HCT116 (cell line): ENCODE measurements around the gene PRKAR1A. TPM values are rescaled to one million over a fixed set of nuclear protein-coding genes. Genes with fewer than 3 reads are reported as not detected.

Source experiments
- ATAC-seq: fragments of 200-7000 bp; cut with Tn5 transposase; 2 replicates; pipeline ENCODE4 v1.9.1; 2020; ENCODE audit warnings: mild to moderate bottlenecking, moderate library complexity
- BruUV-seq: library from RNA; stranded (reverse); fragments of 400-500 nt; replicated peaks from 2 replicates; lab custom pipeline; 2021; lab: Mats Ljungman, UMichigan
- CTCF ChIA-PET: fragments of 300-600 bp; sonication (Branson Sonifier 250); formaldehyde crosslinking; loops from one replicate; lab custom pipeline; 2021; ENCODE audit warnings: antibody characterized with exemption; lab: Charles Lee
- POLR2A ChIA-PET: fragments of 300-600, 350-600 bp; sonication (Branson Sonifier 250); formaldehyde crosslinking; loops from one replicate; lab custom pipeline; 2021; ENCODE audit warnings: antibody characterized with exemption; lab: Charles Lee
- RAD21 ChIA-PET, 2 experiments: fragments of 300-600 bp; sonication (Branson Sonifier 250); formaldehyde crosslinking; loops; one replicate each; lab custom pipeline; 2023; ENCODE audit warnings: low total read pairs in 2 of 2; ENCODE audit not compliant: uncharacterized antibody in 2 of 2, unreplicated experiment in 2 of 2, low non-redundant PET in 1 of 2; lab: Charles Lee
- DNase-seq: peaks from one replicate; pipeline ENCODE4 v3.0.0-alpha.2; 2010; ENCODE audit warnings: low read depth, low spot score
- H2AFZ ChIP-seq: fragments of 200-600 bp; shearing (Covaris generic), sonication (generic); 2 replicates; pipeline ENCODE4 v1.6.1; 2017; ENCODE audit warnings: low read depth, mixed run types, mixed read lengths, antibody characterized with exemption, low read length; ENCODE audit not compliant: poor library complexity, severe bottlenecking
- H3K27ac ChIP-seq: 2 replicates; pipeline ENCODE4 v1.5.1; 2012; ENCODE audit warnings: low read depth, low read length
- H3K27me3 ChIP-seq: fragments of 200-600 bp; sonication (generic); 2 replicates; pipeline ENCODE4 v1.6.1; 2016; ENCODE audit warnings: mixed run types, low read length, mixed read lengths; ENCODE audit not compliant: insufficient read depth
- H3K36me3 ChIP-seq, 2 experiments: fragments of 200-500 bp in 1 of 2; fragments of 200-600 bp in 1 of 2; sonication (Bioruptor generic) in 1 of 2; sonication (generic) in 1 of 2; 2 replicates each; pipeline versions ENCODE4 v1.5.1 to v1.6.1; 2014 to 2016; ENCODE audit warnings: low read length in 2 of 2, inconsistent platforms in 1 of 2, mixed read lengths in 1 of 2, mixed run types in 1 of 2; ENCODE audit not compliant: insufficient read depth in 2 of 2, control insufficient read depth in 1 of 2
- H3K4me1 ChIP-seq, 2 experiments: fragments of 200-600 bp in 1 of 2; sonication (generic) in 1 of 2; 2 replicates each; pipeline versions ENCODE4 v1.5.1 to v1.6.1; 2012 to 2017; ENCODE audit warnings: low read length in 2 of 2, inconsistent platforms in 1 of 2, mild to moderate bottlenecking in 1 of 2, mixed read lengths in 1 of 2, mixed run types in 1 of 2, moderate library complexity in 1 of 2; ENCODE audit not compliant: insufficient read depth in 2 of 2, control insufficient read depth in 1 of 2
- H3K4me2 ChIP-seq: fragments of 200-600 bp; sonication (generic); 2 replicates; pipeline ENCODE4 v1.6.1; 2017; ENCODE audit warnings: mixed run types, low read length, mixed read lengths
- H3K4me3 ChIP-seq, 2 experiments: fragments of 200-600 bp in 1 of 2; sonication (generic) in 1 of 2; replicated peaks in 1 of 2; 2 replicates each; pipeline ENCODE4 v1.5.1; 2011 to 2016; ENCODE audit warnings: low read length in 2 of 2, control low read depth in 1 of 2, low read depth in 1 of 2, mild to moderate bottlenecking in 1 of 2, mixed read lengths in 1 of 2, mixed run types in 1 of 2
- H3K79me2 ChIP-seq: fragments of 200-600 bp; sonication (generic); 2 replicates; pipeline ENCODE4 v1.6.1; 2017; ENCODE audit warnings: mild to moderate bottlenecking, mixed run types, low read length, moderate library complexity, mixed read lengths; ENCODE audit not compliant: insufficient read depth
- H3K9ac ChIP-seq: fragments of 200-600 bp; sonication (generic); 2 replicates; pipeline ENCODE4 v1.6.1; 2016; ENCODE audit warnings: low read length, mixed read lengths
- H3K9me2 ChIP-seq: fragments of 200-600 bp; sonication (generic), shearing (Covaris generic); 2 replicates; pipeline ENCODE4 v1.6.1; 2017; ENCODE audit warnings: mixed run types, mild to moderate bottlenecking, moderate library complexity; ENCODE audit not compliant: insufficient read depth
- H3K9me3 ChIP-seq, 2 experiments: fragments of 200-500 bp in 1 of 2; fragments of 200-600 bp in 1 of 2; sonication (Bioruptor generic) in 1 of 2; sonication (generic) in 1 of 2; 2 replicates each; pipeline ENCODE4 v1.6.1; 2014 to 2017; ENCODE audit warnings: low read length in 2 of 2, mixed read lengths in 2 of 2, inconsistent platforms in 1 of 2, low read depth in 1 of 2, mild to moderate bottlenecking in 1 of 2, mixed run types in 1 of 2, moderate library complexity in 1 of 2; ENCODE audit not compliant: control insufficient read depth in 1 of 2, insufficient read depth in 1 of 2
- H4K20me1 ChIP-seq: fragments of 200-600 bp; sonication (generic), shearing (Covaris generic); 2 replicates; pipeline ENCODE4 v1.6.1; 2017; ENCODE audit warnings: mixed run types, mild to moderate bottlenecking, moderate library complexity; ENCODE audit not compliant: insufficient read depth
- CBX3 ChIP-seq: IDR thresholded peaks from 2 replicates; pipeline ENCODE4 v1.6.1; 2012; ENCODE audit warnings: low read depth
- CEBPB ChIP-seq: IDR thresholded peaks from 2 replicates; pipeline ENCODE4 v1.6.1; 2012; ENCODE audit warnings: low read depth
- EZH2phosphoT487 ChIP-seq: fragments of 200-600 bp; IDR thresholded peaks from 2 replicates; pipeline ENCODE4 v1.6.1; 2018; ENCODE audit warnings: antibody characterized with exemption, borderline replicate concordance
- FOSL1 ChIP-seq: IDR thresholded peaks from 2 replicates; pipeline ENCODE4 v1.6.1; 2012; ENCODE audit warnings: low read depth
- JUND ChIP-seq: IDR thresholded peaks from 2 replicates; pipeline ENCODE4 v1.6.1; 2012
- POLR2A ChIP-seq: IDR thresholded peaks from 2 replicates; pipeline ENCODE4 v1.7.0; 2011; ENCODE audit warnings: borderline replicate concordance; ENCODE audit not compliant: insufficient read depth, insufficient read length; ENCODE audit errors: extremely low read depth
- POLR2AphosphoS5 ChIP-seq: IDR thresholded peaks from 2 replicates; pipeline ENCODE4 v1.6.1; 2011; ENCODE audit warnings: mild to moderate bottlenecking, low read depth, low read length, moderate library complexity
- RAD21 ChIP-seq: IDR thresholded peaks from 2 replicates; pipeline ENCODE4 v1.6.1; 2012; ENCODE audit warnings: low read depth, mild to moderate bottlenecking
- SP1 ChIP-seq: IDR thresholded peaks from 2 replicates; pipeline ENCODE4 v1.6.1; 2012; ENCODE audit warnings: low read depth
- SRF ChIP-seq: IDR thresholded peaks from 2 replicates; pipeline ENCODE4 v1.6.1; 2012; ENCODE audit warnings: low read depth
- YY1 ChIP-seq: IDR thresholded peaks from 2 replicates; pipeline ENCODE4 v1.6.1; 2011; ENCODE audit warnings: low read length, low read depth, moderate library complexity, mild to moderate bottlenecking; ENCODE audit not compliant: insufficient replicate concordance; ENCODE audit errors: extremely low read depth
- ZNF274 ChIP-seq: fragments of 200-500 bp; sonication (Bioruptor generic); IDR thresholded peaks from 2 replicates; pipeline ENCODE4 v1.6.1; 2014; ENCODE audit warnings: mild to moderate bottlenecking, low read depth, low read length, inconsistent platforms
- intact Hi-C: fragments of 100-400 bp; cut with micrococcal nuclease; formaldehyde crosslinking; loops from 2 replicates; pipeline ENCODE4 v1.10.0; 2022
- total RNA-seq: library from RNA; stranded (reverse); gene quantifications from one replicate; pipeline ENCODE4 v1.2.1, GENCODE V29; 2021; ENCODE audit not compliant: unreplicated experiment
- TF ChIP-seq, protein P1 (sequence below): IDR thresholded peaks from 2 replicates; pipeline ENCODE4 v1.6.1; 2012
- TF ChIP-seq, protein P2 (sequence below): IDR thresholded peaks from 2 replicates; pipeline ENCODE4 v1.6.1; 2012; ENCODE audit warnings: low read depth

Gene PRKAR1A
- total RNA-seq, 1 experiment from 2014 or later, result 295 TPM

DNA sequence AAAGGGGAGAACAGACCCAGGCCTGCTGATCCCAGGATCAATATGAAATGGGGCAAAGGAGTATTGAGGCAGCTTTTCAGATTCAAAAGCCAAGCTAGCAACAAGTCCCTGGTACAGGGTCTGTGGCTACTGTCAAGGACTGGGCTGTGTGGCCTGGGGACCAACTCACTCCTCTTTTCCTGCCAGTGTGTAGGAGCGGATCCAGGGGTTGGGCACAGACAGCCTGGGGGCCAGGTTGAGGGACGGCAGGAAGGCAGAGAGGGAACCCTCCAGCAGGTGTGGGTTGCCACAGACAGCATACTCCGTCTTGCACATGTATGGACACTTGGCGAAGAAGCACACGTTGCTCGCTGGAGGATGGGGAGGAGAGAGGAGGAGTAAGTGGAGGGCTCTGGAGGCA lies 29.6 kb downstream of the PRKAR1A start:
- ATAC-seq, result no peak
- Histone ChIP-seq H3K4me3 (no peak overlapping the region), H3K4me1 (no peaks in the 10 kb centered on the region), H3K9me3 (no peaks in the 10 kb centered on the region), H3K9me2 (no peaks in the 10 kb centered on the region), H4K20me1 (no peaks in the 10 kb centered on the region), H2AFZ (no peak overlapping the region), H3K27me3 (no peaks in the 10 kb centered on the region), H3K36me3 (peaks cover 5 to 22% of the 10 kb centered on the region in 2 experiments; a peak in 3 of 4 replicates), H3K4me2 (no peak overlapping the region), H3K9ac (no peak overlapping the region), H3K79me2 (no peaks in the 10 kb centered on the region), H3K27ac (no peak overlapping the region)
- POLR2A ChIA-PET, result no interaction called here
- intact Hi-C loops, result no loop called here
- RAD21 ChIA-PET, result no interaction called here
- DNase-seq, result no peak
- TF ChIP-seq YY1 (no peak), JUND (no peak), RAD21 (no peak), SRF (no peak), CBX3 (no peak)
- CTCF ChIA-PET, result no interaction called here
- no TSS peak for BruUV-seq

DNA sequence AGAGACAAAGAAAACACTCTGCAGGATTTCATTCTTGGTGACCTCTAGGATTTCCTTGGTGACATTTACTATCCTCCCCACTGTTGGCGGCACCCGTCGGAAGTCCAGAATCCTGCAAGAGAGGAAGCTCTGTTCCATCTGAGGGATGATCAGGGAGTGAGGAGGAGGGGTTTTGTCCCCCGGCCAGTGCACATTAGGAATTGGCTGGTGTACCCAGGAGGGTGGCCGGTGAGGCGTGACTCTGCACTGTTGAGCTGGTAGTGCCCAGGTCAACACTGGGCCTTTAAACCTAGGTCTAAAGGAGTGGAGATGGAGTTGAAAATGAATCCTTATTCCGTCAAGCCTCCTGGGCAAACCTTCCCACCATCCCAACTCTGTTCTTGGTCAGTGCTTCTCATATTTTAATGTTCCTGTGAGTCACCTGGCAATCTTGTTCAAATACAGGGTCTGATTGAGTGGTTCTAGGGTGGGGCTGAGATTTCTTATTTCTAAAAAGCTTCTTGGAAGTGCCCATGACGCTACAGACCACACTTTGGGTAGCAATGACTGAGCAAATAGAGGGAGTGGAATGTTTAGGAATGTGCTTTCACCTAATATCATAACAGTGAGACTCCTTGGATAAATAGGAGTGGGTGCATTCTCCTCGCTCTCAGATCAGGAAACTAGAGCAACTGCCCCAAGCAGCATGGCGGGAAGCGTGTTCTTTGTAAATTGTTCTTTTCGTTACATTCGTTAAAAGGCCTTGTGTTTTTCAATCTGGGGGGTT lies 30.7 kb downstream of the PRKAR1A start:
- ATAC-seq (no peak), DNase-seq (no peak)
- H3K4me2 ChIP-seq, result no peak overlapping the region
- no peaks in the 10 kb centered on the region for H4K20me1 ChIP-seq
- ChIA-PET CTCF (no interaction called here), RAD21 (no interaction called here), POLR2A (no interaction called here)
- no peak overlapping the region for H3K9ac ChIP-seq
- BruUV-seq, result no TSS peak
- intact Hi-C loops, result no loop called here
- H2AFZ ChIP-seq, result no peak overlapping the region
- H3K9me2 ChIP-seq, result no peaks in the 10 kb centered on the region
- peaks cover 2 to 13% of the 10 kb centered on the region in 2 experiments; a peak in 1 of 4 replicates for H3K36me3 ChIP-seq
- no peaks in the 10 kb centered on the region for H3K27me3 ChIP-seq
- H3K4me3 ChIP-seq, result no peak overlapping the region
- H3K79me2 ChIP-seq, result no peaks in the 10 kb centered on the region
- no peak overlapping the region for H3K27ac ChIP-seq
- H3K9me3 ChIP-seq, result no peaks in the 10 kb centered on the region
- H3K4me1 ChIP-seq, result no peaks in the 10 kb centered on the region
- no peak for TF ChIP-seq POLR2AphosphoS5
- no peak for TF ChIP-seq SP1
- TF ChIP-seq JUND, result no peak
- no peak for TF ChIP-seq FOSL1
- TF ChIP-seq EZH2phosphoT487, result no peak
- TF ChIP-seq ZNF274, result no peak
- TF ChIP-seq POLR2A, result no peak
- no peak for TF ChIP-seq CBX3
- TF ChIP-seq, protein P1, sequence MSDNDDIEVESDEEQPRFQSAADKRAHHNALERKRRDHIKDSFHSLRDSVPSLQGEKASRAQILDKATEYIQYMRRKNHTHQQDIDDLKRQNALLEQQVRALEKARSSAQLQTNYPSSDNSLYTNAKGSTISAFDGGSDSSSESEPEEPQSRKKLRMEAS, result no peak
- TF ChIP-seq RAD21, result no peak
- TF ChIP-seq, protein P2, sequence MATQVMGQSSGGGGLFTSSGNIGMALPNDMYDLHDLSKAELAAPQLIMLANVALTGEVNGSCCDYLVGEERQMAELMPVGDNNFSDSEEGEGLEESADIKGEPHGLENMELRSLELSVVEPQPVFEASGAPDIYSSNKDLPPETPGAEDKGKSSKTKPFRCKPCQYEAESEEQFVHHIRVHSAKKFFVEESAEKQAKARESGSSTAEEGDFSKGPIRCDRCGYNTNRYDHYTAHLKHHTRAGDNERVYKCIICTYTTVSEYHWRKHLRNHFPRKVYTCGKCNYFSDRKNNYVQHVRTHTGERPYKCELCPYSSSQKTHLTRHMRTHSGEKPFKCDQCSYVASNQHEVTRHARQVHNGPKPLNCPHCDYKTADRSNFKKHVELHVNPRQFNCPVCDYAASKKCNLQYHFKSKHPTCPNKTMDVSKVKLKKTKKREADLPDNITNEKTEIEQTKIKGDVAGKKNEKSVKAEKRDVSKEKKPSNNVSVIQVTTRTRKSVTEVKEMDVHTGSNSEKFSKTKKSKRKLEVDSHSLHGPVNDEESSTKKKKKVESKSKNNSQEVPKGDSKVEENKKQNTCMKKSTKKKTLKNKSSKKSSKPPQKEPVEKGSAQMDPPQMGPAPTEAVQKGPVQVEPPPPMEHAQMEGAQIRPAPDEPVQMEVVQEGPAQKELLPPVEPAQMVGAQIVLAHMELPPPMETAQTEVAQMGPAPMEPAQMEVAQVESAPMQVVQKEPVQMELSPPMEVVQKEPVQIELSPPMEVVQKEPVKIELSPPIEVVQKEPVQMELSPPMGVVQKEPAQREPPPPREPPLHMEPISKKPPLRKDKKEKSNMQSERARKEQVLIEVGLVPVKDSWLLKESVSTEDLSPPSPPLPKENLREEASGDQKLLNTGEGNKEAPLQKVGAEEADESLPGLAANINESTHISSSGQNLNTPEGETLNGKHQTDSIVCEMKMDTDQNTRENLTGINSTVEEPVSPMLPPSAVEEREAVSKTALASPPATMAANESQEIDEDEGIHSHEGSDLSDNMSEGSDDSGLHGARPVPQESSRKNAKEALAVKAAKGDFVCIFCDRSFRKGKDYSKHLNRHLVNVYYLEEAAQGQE, result no peak
- no peak for TF ChIP-seq SRF
- TF ChIP-seq CEBPB, result no peak
